ENCODE data around the gene OR4F6.
"Not testable (repeated sequence)": the region's sequence is repeated elsewhere in the genome, so short reads cannot be mapped to it uniquely, and the experiment has no call there.

- TF ChIP-seq CTCF, POLR2A (IDR thresholded peaks at IDR 0.05): not testable (repeated sequence)
Measured at GRCh38 chr15:101778576-101778975, 24.7 kb upstream of the OR4F6 start.
